Tibial artery (tissue), 4 donors: ENCODE data around the gene ARHGAP40.

Experiments
- DNase-seq, 2 donors: peaks; one replicate each; pipeline ENCODE4 v3.0.0-alpha.2; 2019
- H3K27ac ChIP-seq, 2 donors: fragments of 200-600 bp; sonication (generic) in 1 of 2; 1 replicate in 1 of 2; 2 replicates in 1 of 2; pipeline ENCODE4 v1.5.1; 2018 to 2019; ENCODE audit warnings: mild to moderate bottlenecking in 1 of 2
- H3K27me3 ChIP-seq, 2 donors: fragments of 200-600 bp; sonication (generic) in 1 of 2; one replicate each; pipeline versions ENCODE4 v1.5.1 to v1.6.0; 2016 to 2019
- H3K36me3 ChIP-seq, 3 donors: fragments of 200-600 bp; sonication (generic) in 2 of 3; one replicate each; pipeline ENCODE4 v1.5.1; 2016 to 2019; ENCODE audit warnings: mild to moderate bottlenecking in 2 of 3
- H3K4me1 ChIP-seq, 4 donors: fragments of 200-600 bp; sonication (generic) in 2 of 4; 1 replicate in 3 of 4; 2 replicates in 1 of 4; pipeline ENCODE4 v1.5.1; 2016 to 2019
- H3K4me3 ChIP-seq, 2 donors: fragments of 200-600 bp; sonication (generic) in 1 of 2; 1 replicate in 1 of 2; 2 replicates in 1 of 2; pipeline ENCODE4 v1.5.1; 2018 to 2019; ENCODE audit warnings: mild to moderate bottlenecking in 2 of 2
- H3K9me3 ChIP-seq, 3 donors: fragments of 200-600 bp; sonication (generic) in 1 of 3; one replicate each; pipeline ENCODE4 v1.5.1; 2016 to 2019
- CTCF ChIP-seq, 2 experiments: fragments of 200-600 bp in 1 of 2; fragments of 450-650 bp in 1 of 2; IDR thresholded peaks; one replicate each; pipeline ENCODE4 v1.5.1; 2017 to 2019; ENCODE audit warnings: antibody characterized with exemption in 2 of 2, mild to moderate bottlenecking in 1 of 2, moderate library complexity in 1 of 2
- intact Hi-C: fragments of 100-400 bp; cut with DNase I; formaldehyde crosslinking; loops from one replicate; pipeline ENCODE4 v1.15.0; 2023; ENCODE audit warnings: low total_unique reads

Gene ARHGAP40

GRCh38 chr20:38559764-38560163 lies 41.8 kb upstream of the ARHGAP40 start:
- Histone ChIP-seq H3K27me3 (no peaks in the 10 kb centered on the region), H3K4me3 (no peak overlapping the region), H3K36me3 (peaks cover 50 to 89% (median 71%) of the 10 kb centered on the region in 3 donors), H3K27ac (no peak overlapping the region), H3K9me3 (no peaks in the 10 kb centered on the region), H3K4me1 (no peaks in the 10 kb centered on the region)
- DNase-seq: no peak
- intact Hi-C loops: no loop called here
- TF ChIP-seq CTCF (IDR thresholded peaks at IDR 0.05): no peak

- TF ChIP-seq CTCF (IDR thresholded peaks at IDR 0.05): no peak
- DNase-seq: no peak
- Histone ChIP-seq H3K9me3 (no peaks in the 10 kb centered on the region), H3K4me3 (no peak overlapping the region), H3K4me1 (no peaks in the 10 kb centered on the region), H3K27me3 (no peaks in the 10 kb centered on the region), H3K36me3 (peaks cover 57 to 84% (median 60%) of the 10 kb centered on the region in 3 donors), H3K27ac (no peak overlapping the region)
- intact Hi-C loops: no loop called here
These were observed 37.7 kb upstream of the ARHGAP40 start for GRCh38 chr20:38563802-38564431.

GRCh38 chr20:38564680-38565079 lies 36.9 kb upstream of the ARHGAP40 start:
- no peak overlapping the region for H3K27ac ChIP-seq
- DNase-seq: no peak
- H3K4me3 ChIP-seq: no peak overlapping the region
- no peaks in the 10 kb centered on the region for H3K27me3 ChIP-seq
- TF ChIP-seq CTCF (IDR thresholded peaks at IDR 0.05): no peak
- peaks cover 49 to 84% (median 60%) of the 10 kb centered on the region in 3 donors for H3K36me3 ChIP-seq
- no peaks in the 10 kb centered on the region for H3K4me1 ChIP-seq
- intact Hi-C loops: no loop called here
- no peaks in the 10 kb centered on the region for H3K9me3 ChIP-seq

GRCh38 chr20:38566036-38566598 lies 35.5 kb upstream of the ARHGAP40 start:
- intact Hi-C loops: no loop called here
- TF ChIP-seq CTCF (IDR thresholded peaks at IDR 0.05): no peak
- H3K27ac ChIP-seq: no peak overlapping the region

GRCh38 chr20:38569747-38570525 lies 31.7 kb upstream of the ARHGAP40 start:
- peaks cover 60 to 86% (median 66%) of the 10 kb centered on the region in 3 donors for H3K36me3 ChIP-seq

More at GRCh38 chr20:38566036-38566598, 35.5 kb upstream of the ARHGAP40 start:
- H3K4me3 ChIP-seq: no peak overlapping the region
- no peaks in the 10 kb centered on the region for H3K9me3 ChIP-seq
- H3K27me3 ChIP-seq: no peaks in the 10 kb centered on the region
- no peaks in the 10 kb centered on the region for H3K4me1 ChIP-seq
- no peak for DNase-seq
- H3K36me3 ChIP-seq: peaks cover 56 to 85% (median 58%) of the 10 kb centered on the region in 3 donors

More at GRCh38 chr20:38569747-38570525, 31.7 kb upstream of the ARHGAP40 start:
- Histone ChIP-seq H3K4me1 (no peaks in the 10 kb centered on the region), H3K27me3 (no peaks in the 10 kb centered on the region), H3K9me3 (no peaks in the 10 kb centered on the region), H3K27ac (no peak overlapping the region), H3K4me3 (no peak overlapping the region)
- TF ChIP-seq CTCF (IDR thresholded peaks at IDR 0.05): no peak
- DNase-seq: no peak
- intact Hi-C loops: no loop called here
